ENCODE data around the gene MRPL40.

DNA sequence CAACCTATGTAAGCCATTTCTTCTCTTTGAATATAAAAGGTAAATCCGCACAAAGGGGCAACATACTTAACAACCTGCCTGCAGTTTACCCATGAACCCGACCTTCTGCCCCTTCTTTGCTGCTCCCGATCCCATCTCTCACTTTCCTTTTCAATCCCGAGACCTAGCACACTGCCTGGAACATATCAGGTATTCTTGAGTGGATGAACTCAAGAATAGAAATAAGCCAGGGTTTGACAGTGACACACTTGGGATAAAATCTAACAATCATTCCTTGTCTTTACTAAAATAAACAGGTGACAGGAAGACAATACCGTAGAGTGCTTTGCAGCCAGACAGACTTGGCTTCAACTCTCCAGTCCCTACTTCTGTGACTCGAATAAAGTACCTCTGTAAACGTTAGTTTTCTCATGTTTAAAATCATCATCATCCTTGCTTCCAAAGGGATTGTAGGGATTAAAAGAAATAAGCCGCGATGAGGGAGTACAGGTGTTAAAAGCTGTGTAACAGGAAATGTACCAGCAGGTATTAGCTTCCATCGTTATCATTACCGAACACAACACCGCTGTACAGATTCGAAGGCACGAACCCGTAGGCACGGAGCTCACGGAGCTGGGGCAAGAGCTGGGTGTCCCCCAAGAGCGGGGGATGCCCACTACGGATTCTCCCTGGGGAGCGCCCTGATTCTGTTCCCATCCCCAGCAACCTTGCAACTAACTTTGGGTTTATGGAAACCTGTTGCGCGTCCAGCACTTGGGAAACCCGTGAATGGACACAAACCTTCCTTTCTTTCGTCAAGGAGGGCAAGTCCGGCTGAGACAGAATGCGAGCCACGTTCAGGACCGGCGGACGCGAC lies 45.9 kb downstream of the MRPL40 start:
- TF ChIP-seq, protein P1, sequence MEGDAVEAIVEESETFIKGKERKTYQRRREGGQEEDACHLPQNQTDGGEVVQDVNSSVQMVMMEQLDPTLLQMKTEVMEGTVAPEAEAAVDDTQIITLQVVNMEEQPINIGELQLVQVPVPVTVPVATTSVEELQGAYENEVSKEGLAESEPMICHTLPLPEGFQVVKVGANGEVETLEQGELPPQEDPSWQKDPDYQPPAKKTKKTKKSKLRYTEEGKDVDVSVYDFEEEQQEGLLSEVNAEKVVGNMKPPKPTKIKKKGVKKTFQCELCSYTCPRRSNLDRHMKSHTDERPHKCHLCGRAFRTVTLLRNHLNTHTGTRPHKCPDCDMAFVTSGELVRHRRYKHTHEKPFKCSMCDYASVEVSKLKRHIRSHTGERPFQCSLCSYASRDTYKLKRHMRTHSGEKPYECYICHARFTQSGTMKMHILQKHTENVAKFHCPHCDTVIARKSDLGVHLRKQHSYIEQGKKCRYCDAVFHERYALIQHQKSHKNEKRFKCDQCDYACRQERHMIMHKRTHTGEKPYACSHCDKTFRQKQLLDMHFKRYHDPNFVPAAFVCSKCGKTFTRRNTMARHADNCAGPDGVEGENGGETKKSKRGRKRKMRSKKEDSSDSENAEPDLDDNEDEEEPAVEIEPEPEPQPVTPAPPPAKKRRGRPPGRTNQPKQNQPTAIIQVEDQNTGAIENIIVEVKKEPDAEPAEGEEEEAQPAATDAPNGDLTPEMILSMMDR (CRISPR knock-in tag; IDR thresholded peaks at IDR 0.05): no peak; the same call in 1 of the 2 replicates
- TF ChIP-seq ZIK1 (CRISPR knock-in tag; IDR thresholded peaks at IDR 0.05; ENCODE audit: borderline replicate concordance, low read depth): no peak
